Fibroblast of the aortic adventitia (primary cell): ENCODE results near the gene RPL18. TPM values are rescaled to one million over a fixed set of nuclear protein-coding genes. Genes with fewer than 3 reads are reported as not detected.

ENCODE experiments used
- DNase-seq: peaks from one replicate; pipeline ENCODE4 v3.0.0-alpha.2; 2010; ENCODE audit warnings: low read depth
- H3K4me3 ChIP-seq: 2 replicates; pipeline ENCODE4 v1.5.1; 2011; ENCODE audit warnings: low read depth, mild to moderate bottlenecking, control low read depth, low read length, moderate library complexity
- total RNA-seq: library from RNA; depleted of rRNA; stranded (reverse); fragments of >200 nt; gene quantifications from 2 replicates; pipeline ENCODE4 v1.2.3, GENCODE V29; 2012; ENCODE audit warnings: low replicate concordance
- TF ChIP-seq, protein P1 (sequence below): IDR thresholded peaks from 2 replicates; pipeline ENCODE4 v1.5.1; 2011; ENCODE audit warnings: mild to moderate bottlenecking, low read length, control low read depth, inconsistent platforms; ENCODE audit not compliant: insufficient read depth

RPL18 gene
- total RNA-seq, 1 donor, result 1,782 TPM

DNA sequence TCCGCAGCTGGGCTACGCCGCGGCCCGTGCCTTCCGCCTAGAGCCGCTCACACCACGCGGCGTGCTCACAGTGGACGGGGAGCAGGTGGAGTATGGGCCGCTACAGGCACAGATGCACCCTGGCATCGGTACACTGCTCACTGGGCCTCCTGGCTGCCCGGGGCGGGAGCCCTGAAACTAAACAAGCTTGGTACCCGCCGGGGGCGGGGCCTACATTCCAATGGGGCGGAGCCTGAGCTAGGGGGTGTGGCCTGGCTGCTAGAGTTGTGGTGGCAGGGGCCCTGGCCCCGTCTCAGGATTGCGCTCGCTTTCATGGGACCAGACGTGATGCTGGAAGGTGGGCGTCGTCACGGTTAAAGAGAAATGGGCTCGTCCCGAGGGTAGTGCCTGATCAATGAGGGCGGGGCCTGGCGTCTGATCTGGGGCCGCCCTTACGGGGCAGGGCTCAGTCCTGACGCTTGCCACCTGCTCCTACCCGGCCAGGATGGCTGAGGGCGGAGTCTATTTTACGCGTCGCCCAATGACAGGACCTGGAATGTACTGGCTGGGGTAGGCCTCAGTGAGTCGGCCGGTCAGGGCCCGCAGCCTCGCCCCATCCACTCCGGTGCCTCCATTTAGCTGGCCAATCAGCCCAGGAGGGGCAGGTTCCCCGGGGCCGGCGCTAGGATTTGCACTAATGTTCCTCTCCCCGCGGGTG lies 10.8 kb upstream of the RPL18 start:
- TF ChIP-seq, protein P1, sequence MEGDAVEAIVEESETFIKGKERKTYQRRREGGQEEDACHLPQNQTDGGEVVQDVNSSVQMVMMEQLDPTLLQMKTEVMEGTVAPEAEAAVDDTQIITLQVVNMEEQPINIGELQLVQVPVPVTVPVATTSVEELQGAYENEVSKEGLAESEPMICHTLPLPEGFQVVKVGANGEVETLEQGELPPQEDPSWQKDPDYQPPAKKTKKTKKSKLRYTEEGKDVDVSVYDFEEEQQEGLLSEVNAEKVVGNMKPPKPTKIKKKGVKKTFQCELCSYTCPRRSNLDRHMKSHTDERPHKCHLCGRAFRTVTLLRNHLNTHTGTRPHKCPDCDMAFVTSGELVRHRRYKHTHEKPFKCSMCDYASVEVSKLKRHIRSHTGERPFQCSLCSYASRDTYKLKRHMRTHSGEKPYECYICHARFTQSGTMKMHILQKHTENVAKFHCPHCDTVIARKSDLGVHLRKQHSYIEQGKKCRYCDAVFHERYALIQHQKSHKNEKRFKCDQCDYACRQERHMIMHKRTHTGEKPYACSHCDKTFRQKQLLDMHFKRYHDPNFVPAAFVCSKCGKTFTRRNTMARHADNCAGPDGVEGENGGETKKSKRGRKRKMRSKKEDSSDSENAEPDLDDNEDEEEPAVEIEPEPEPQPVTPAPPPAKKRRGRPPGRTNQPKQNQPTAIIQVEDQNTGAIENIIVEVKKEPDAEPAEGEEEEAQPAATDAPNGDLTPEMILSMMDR, result no peak
- DNase-seq, result peak; percentile 66
- no peak overlapping the region for H3K4me3 ChIP-seq

DNA sequence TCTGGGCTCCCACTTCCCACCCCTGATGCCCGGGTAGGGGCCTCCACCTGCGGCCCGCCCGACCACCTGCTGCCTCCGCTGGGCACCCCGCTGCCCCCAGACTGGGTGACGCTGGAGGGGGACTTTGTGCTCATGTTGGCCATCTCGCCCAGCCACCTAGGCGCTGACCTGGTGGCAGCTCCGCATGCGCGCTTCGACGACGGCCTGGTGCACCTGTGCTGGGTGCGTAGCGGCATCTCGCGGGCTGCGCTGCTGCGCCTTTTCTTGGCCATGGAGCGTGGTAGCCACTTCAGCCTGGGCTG lies 10.3 kb upstream of the RPL18 start:
- TF ChIP-seq, protein P1, result no peak
- no peak for DNase-seq
- H3K4me3 ChIP-seq, result no peak overlapping the region

DNA sequence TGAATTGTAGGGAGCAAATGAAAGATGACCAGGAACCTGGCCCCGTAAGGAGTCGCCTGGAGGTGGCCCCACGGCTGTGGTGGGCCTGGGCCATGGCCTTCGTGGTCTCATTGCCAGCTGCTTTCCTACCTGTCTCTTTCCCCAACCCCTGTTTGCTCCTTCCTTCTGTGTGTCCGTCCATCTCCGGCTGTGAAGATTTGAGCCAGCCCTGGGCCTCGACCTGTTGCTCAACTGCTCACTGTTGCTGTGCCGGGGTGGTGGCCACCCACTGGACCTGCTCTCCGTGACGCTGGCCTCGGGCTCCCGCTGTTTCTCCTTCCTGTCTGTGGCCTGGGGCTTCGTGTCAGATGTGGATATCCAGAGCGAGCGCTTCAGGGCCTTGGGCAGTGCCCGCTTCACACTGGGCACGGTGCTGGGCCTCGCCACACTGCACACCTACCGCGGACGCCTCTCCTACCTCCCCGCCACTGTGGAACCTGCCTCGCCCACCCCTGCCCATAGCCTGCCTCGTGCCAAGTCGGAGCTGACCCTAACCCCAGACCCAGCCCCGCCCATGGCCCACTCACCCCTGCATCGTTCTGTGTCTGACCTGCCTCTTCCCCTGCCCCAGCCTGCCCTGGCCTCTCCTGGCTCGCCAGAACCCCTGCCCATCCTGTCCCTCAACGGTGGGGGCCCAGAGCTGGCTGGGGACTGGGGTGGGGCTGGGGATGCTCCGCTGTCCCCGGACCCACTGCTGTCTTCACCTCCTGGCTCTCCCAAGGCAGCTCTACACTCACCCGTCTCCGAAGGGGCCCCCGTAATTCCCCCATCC lies 9.7 kb upstream of the RPL18 start:
- H3K4me3 ChIP-seq, result no peak overlapping the region
- TF ChIP-seq, protein P1, result no peak
- DNase-seq, result no peak

DNA sequence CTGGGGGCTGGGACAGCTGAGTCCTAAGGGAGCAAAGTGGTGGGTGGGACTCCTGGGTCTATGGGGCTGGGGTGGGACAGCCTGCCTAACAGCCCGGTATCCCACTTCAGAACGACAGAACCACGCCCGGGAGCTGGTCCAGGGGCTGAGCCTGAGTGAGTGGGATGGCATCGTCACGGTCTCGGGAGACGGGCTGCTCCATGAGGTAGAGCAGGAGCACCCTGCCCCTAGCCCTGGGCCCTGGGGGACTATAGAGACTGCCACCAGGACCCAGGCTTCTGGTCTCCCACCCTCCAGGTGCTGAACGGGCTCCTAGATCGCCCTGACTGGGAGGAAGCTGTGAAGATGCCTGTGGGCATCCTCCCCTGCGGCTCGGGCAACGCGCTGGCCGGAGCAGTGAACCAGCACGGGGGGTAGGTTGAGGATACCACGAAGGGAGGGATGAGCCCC lies 8.9 kb upstream of the RPL18 start:
- no peak overlapping the region for H3K4me3 ChIP-seq
- no peak for DNase-seq

DNA sequence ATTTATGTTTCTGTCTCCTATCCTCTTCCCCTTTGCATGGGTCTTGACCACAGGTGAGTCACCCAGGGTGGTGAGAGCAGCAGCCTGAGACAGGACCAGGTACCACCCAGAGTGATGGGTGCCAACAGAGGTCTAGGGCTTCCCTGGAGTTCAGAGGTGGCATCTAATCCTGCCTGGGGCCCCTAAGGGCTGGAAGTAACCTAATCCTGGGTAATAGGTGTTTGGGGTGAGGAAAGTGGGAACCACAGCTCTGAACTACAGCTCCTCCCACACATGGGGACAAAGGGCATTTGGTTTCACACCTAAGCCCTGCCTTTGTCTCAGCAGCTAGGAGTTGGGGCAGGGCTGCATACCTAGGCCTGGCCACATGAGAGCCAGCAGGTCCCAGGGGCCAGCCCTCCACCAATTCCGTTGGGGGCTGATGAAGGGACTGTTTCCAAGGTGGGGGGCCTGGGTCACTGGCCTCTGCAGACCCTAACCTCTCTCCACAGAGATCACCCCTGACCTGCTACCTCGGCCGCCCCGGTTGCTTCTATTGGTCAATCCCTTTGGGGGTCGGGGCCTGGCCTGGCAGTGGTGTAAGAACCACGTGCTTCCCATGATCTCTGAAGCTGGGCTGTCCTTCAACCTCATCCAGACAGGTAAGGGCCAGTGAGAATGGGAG lies 8.4 kb upstream of the RPL18 start:
- DNase-seq, result no peak
- H3K4me3 ChIP-seq, result no peak overlapping the region
- TF ChIP-seq, protein P1, result no peak

More for the DNA sequence above, 8.9 kb upstream of the RPL18 start:
- TF ChIP-seq, protein P1, result no peak

DNA sequence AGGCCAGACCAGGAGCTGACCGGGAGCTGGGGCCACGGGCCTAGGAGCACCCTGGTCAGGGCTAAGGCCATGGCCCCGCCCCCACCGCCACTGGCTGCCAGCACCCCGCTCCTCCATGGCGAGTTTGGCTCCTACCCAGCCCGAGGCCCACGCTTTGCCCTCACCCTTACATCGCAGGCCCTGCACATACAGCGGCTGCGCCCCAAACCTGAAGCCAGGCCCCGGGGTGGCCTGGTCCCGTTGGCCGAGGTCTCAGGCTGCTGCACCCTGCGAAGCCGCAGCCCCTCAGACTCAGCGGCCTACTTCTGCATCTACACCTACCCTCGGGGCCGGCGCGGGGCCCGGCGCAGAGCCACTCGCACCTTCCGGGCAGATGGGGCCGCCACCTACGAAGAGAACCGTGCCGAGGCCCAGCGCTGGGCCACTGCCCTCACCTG lies 6.9 kb upstream of the RPL18 start:
- TF ChIP-seq, protein P1, result no peak
- DNase-seq, result no peak
- no peak overlapping the region for H3K4me3 ChIP-seq
